Dermis microvascular lymphatic vessel endothelial cell (primary cell): ENCODE measurements around the gene KRTCAP3. TPM values are rescaled to one million over a fixed set of nuclear protein-coding genes. Genes with fewer than 3 reads are reported as not detected.
"Not testable (repeated sequence)": the region's sequence is repeated elsewhere in the genome, so short reads cannot be mapped to it uniquely, and the experiment has no call there.

Experiments used
- DNase-seq, 2 donors: peaks; one replicate each; pipeline versions ENCODE4 v3.0.0 to v3.0.0-alpha.2; 2010; ENCODE audit warnings: low read depth in 2 of 2
- total RNA-seq: library from RNA; depleted of rRNA; stranded (reverse); fragments of >200 nt; gene quantifications from 2 replicates; pipeline ENCODE4 v1.2.1, GENCODE V29; 2014

The KRTCAP3 gene
- 0.13 and 0.38 TPM in 2 replicates for total RNA-seq

GRCh38 chr2:27441958-27442919, at the start of gene KRTCAP3:
TSS of gene KRTCAP3 (plus strand) at chr2:27442381. CDS start at chr2:27442413, 32 bp downstream.
- DNase-seq: no peak

GRCh38 chr2:27393225-27393624, 49.0 kb upstream of the KRTCAP3 start:
- DNase-seq: no peak

GRCh38 chr2:27398962-27399361, 43.2 kb upstream of the KRTCAP3 start:
- no peak for DNase-seq

GRCh38 chr2:27400348-27401135, 41.6 kb upstream of the KRTCAP3 start:
- DNase-seq: no peak

GRCh38 chr2:27407798-27408491, 34.2 kb upstream of the KRTCAP3 start:
- peak; percentile 67 to 76 for DNase-seq

- peak in 1 of 2 donors; percentile 18 for DNase-seq
Observed at GRCh38 chr2:27408601-27409320, 33.4 kb upstream of the KRTCAP3 start.

- peak; percentile 78 to 95 for DNase-seq
Observed at GRCh38 chr2:27409321-27410073, 32.7 kb upstream of the KRTCAP3 start, which contains the start of gene PPM1G. TSS of gene PPM1G (minus strand) at chr2:27409591. CDS start at chr2:27409422, 169 bp downstream.

- DNase-seq: no peak
Observed at GRCh38 chr2:27412419-27413152, 29.6 kb upstream of the KRTCAP3 start.

- no peak for DNase-seq
Observed at GRCh38 chr2:27416151-27416550, 26.0 kb upstream of the KRTCAP3 start.

GRCh38 chr2:27420996-27421395, 21.2 kb upstream of the KRTCAP3 start:
- DNase-seq: no peak

GRCh38 chr2:27421660-27422250, 20.4 kb upstream of the KRTCAP3 start:
- DNase-seq: no peak

- DNase-seq: no peak
Observed at GRCh38 chr2:27422958-27423357, 19.2 kb upstream of the KRTCAP3 start.

- not testable (repeated sequence) for DNase-seq
Observed at GRCh38 chr2:27425039-27425438, 17.1 kb upstream of the KRTCAP3 start.

- no peak for DNase-seq
Observed at GRCh38 chr2:27427863-27428212, 14.3 kb upstream of the KRTCAP3 start.

- DNase-seq: peak; percentile 69 to 91
Observed at GRCh38 chr2:27428213-27428977, 13.8 kb upstream of the KRTCAP3 start, which contains the start of gene NRBP1. TSS of gene NRBP1 (plus strand) at chr2:27428631. CDS start at chr2:27433274, 4,643 bp downstream.

- peak; percentile 63 to 92 for DNase-seq
Observed at GRCh38 chr2:27428978-27429541, 13.1 kb upstream of the KRTCAP3 start.

GRCh38 chr2:27431395-27431794, 10.8 kb upstream of the KRTCAP3 start:
- DNase-seq: peak; percentile 45 to 83

- no peak for DNase-seq
Observed at GRCh38 chr2:27435628-27436027, 6.6 kb upstream of the KRTCAP3 start.
